K562 (cell line): ENCODE results near the gene GNG7.

Experiments
- ARHGAP35 ChIP-seq: fragments of 450-650 bp; IDR thresholded peaks from 2 replicates; pipeline ENCODE4 v1.6.1; 2018; ENCODE audit not compliant: partially characterized antibody
- CBX5 ChIP-seq: IDR thresholded peaks from 2 replicates; pipeline ENCODE4 v1.6.1; 2014; ENCODE audit warnings: low read depth, borderline replicate concordance
- CREB1 ChIP-seq, 2 experiments: sonication (generic) in 1 of 2; formaldehyde crosslinking in 1 of 2; IDR thresholded peaks; 2 replicates each; pipeline versions ENCODE4 v1.6.1 to v1.8.0; 2012 to 2022; ENCODE audit warnings: inconsistent platforms in 1 of 2, mild to moderate bottlenecking in 1 of 2, missing genetic modification reagents in 1 of 2, moderate library complexity in 1 of 2
- CTCF ChIP-seq, 3 experiments: IDR thresholded peaks in 2 of 3; conservative IDR thresholded peaks in 1 of 3; 2 replicates each; pipeline ENCODE4 v1.5.1; 2011 to 2012; ENCODE audit warnings: low read length in 3 of 3, mild to moderate bottlenecking in 3 of 3, control low read depth in 2 of 3, improper control_type of control experiment in 1 of 3, inconsistent platforms in 1 of 3, low read depth in 1 of 3, mixed read lengths in 1 of 3, moderate library complexity in 1 of 3; ENCODE audit not compliant: insufficient read depth in 2 of 3
- CUX1 ChIP-seq: fragments of 200-800 bp; sonication (Bioruptor generic); IDR thresholded peaks from 2 replicates; pipeline ENCODE4 v1.6.1; 2016; ENCODE audit warnings: missing genetic modification characterization, missing compliant biosample characterization
- MAZ ChIP-seq, 2 experiments: fragments of 450-650 bp in 1 of 2; sonication (generic) in 1 of 2; formaldehyde crosslinking; IDR thresholded peaks in 1 of 2; conservative IDR thresholded peaks in 1 of 2; 2 replicates each; pipeline versions ENCODE4 v1.4.0 to v1.5.0; 2020; ENCODE audit warnings: mild to moderate bottlenecking in 1 of 2, missing genetic modification reagents in 1 of 2
- SMC3 ChIP-seq: conservative IDR thresholded peaks from 2 replicates; pipeline ENCODE4 v1.6.1; 2011; ENCODE audit warnings: low read depth, low read length, improper control_type of control experiment; ENCODE audit not compliant: insufficient read depth
- TARDBP ChIP-seq: fragments of 450-650 bp; IDR thresholded peaks from 2 replicates; pipeline ENCODE4 v1.6.1; 2016
- ZFP91 ChIP-seq: sonication (generic); formaldehyde crosslinking; IDR thresholded peaks from 2 replicates; pipeline ENCODE4 v1.8.0; 2022; ENCODE audit warnings: mild to moderate bottlenecking, missing genetic modification reagents
- ZZZ3 ChIP-seq: fragments of 450-650 bp; IDR thresholded peaks from 2 replicates; pipeline ENCODE4 v1.6.1; 2016; ENCODE audit warnings: antibody characterized with exemption, mild to moderate bottlenecking, moderate library complexity

- TF ChIP-seq CBX5 (no peak), CTCF (IDR thresholded peaks at IDR 0.05 in 2 of 3, conservative IDR thresholded peaks at IDR 0.05 in 1 of 3; ENCODE audit: insufficient read depth in 2 of 3, low read depth in 1 of 3, low read length in 3 of 3) (no peak), ARHGAP35 (no peak), ZZZ3 (no peak), TARDBP (no peak), CUX1 (CRISPR knock-in tag) (no peak), SMC3 (no peak), MAZ (CRISPR knock-in tag; conservative IDR thresholded peaks at IDR 0.05 in 1 of 2, IDR thresholded peaks at IDR 0.05 in 1 of 2) (no peak), ZFP91 (CRISPR knock-in tag) (no peak), CREB1 (IDR thresholded peaks at IDR 0.05) (no peak), CREB1 (CRISPR knock-in tag; IDR thresholded peaks at IDR 0.05) (no peak)
Observed at GRCh38 chr19:2623798-2624197, 78.7 kb downstream of the GNG7 start.
